Cardiac muscle cell (in vitro differentiated cells and primary cell): ENCODE results near the gene PRRX2. TPM values are rescaled to one million over a fixed set of nuclear protein-coding genes. Genes with fewer than 3 reads are reported as not detected.

Experiments
- DNase-seq, 2 donors: peaks; one replicate each; pipeline versions ENCODE4 v3.0.0 to v3.0.0-alpha.2; 2010 to 2017; ENCODE audit warnings: low read depth in 1 of 2, low spot score in 1 of 2
- H3K27ac ChIP-seq: fragments of 200-600 bp; sonication (generic); 2 replicates; pipeline ENCODE4 v1.5.1; 2016
- H3K27me3 ChIP-seq: fragments of 200-600 bp; sonication (generic); 2 replicates; pipeline ENCODE4 v1.6.0; 2016; ENCODE audit warnings: control low read depth
- H3K36me3 ChIP-seq: fragments of 200-600 bp; sonication (generic); 2 replicates; pipeline ENCODE4 v1.5.1; 2016; ENCODE audit warnings: control low read depth
- H3K4me1 ChIP-seq: fragments of 200-600 bp; sonication (generic); 2 replicates; pipeline ENCODE4 v1.8.1; 2017; ENCODE audit warnings: low read depth, mild to moderate bottlenecking, mixed run types
- H3K4me3 ChIP-seq: fragments of 200-600 bp; sonication (generic); 2 replicates; pipeline ENCODE4 v1.5.1; 2016; ENCODE audit warnings: mild to moderate bottlenecking
- H3K9me3 ChIP-seq: fragments of 200-600 bp; sonication (generic); 2 replicates; pipeline ENCODE4 v1.5.1; 2017; ENCODE audit warnings: low read depth, mild to moderate bottlenecking, control low read depth
- CTCF ChIP-seq: IDR thresholded peaks from 2 replicates; pipeline ENCODE4 v1.5.1; 2012; ENCODE audit warnings: low read depth, mild to moderate bottlenecking, low read length
- polyA plus RNA-seq: library from polyadenylated mRNA; unstranded; fragments of >200 nt; fragmentation: Nextera tagmentation; extraction: Ambion mirVana; gene quantifications from 2 replicates; pipeline ENCODE4 v1.2.1, GENCODE V29; 2016
- total RNA-seq: library from RNA; depleted of rRNA; stranded (reverse); fragments of >200 nt; gene quantifications from 2 replicates; pipeline ENCODE4 v1.2.3, GENCODE V29; 2016

PRRX2 gene
- total and polyA plus RNA-seq, 2 experiments from 2014 or later, result 3.0 to 10.2 TPM

DNA sequence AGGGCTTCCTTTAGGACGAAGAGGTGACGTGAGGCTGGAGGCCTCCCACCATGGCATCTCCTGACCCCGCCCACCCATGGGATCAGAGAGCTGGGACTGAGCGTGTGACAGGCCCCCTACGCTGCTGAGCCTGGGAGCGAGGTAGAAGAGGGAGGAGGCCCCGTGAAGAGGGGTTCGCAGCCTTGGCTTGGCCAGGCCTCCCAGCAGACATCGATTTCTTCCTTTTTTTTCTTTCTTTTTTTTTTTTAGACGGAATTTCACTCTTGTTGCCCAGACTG lies 47.9 kb downstream of the PRRX2 start:
- H3K27ac ChIP-seq, result no peak overlapping the region
- peaks cover 23% of the 10 kb centered on the region for H3K4me1 ChIP-seq
- no peak for TF ChIP-seq CTCF
- H3K4me3 ChIP-seq, result no peak overlapping the region
- no peaks in the 10 kb centered on the region for H3K36me3 ChIP-seq
- no peak for DNase-seq
- H3K27me3 ChIP-seq, result no peaks in the 10 kb centered on the region
- no peaks in the 10 kb centered on the region for H3K9me3 ChIP-seq

DNA sequence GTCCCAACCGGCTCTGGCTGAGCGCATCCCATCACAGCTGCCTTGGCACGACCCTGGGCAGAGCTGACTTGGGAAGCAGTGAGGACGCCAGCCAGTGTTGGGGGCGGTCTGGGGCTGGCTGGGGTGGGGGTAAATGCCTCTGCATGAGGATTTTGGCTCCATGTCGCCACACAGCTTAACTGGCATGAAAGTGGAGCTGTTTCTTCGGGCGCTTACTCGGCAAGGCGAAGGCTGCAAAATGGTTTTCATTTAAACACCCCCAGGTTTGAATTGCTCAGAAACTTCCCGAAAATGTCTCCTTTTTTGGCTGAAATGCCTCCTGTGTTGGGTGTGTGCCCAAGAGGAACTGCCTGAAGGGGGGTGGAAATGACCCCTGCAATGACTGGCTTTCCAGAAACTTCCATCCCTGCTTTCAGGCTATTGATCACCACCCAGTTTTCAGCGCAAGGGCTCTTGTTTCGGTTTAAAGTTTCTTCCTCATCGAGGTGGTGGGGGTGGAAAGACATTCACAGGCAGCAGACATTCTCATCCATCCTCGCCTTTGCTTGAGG lies 49.1 kb downstream of the PRRX2 start:
- TF ChIP-seq CTCF, result no peak
- no peak overlapping the region for H3K4me3 ChIP-seq
- DNase-seq, result no peak
- H3K27me3 ChIP-seq, result no peaks in the 10 kb centered on the region
- H3K36me3 ChIP-seq, result no peaks in the 10 kb centered on the region
- H3K9me3 ChIP-seq, result no peaks in the 10 kb centered on the region
- peaks cover 12% of the 10 kb centered on the region for H3K4me1 ChIP-seq
- no peak overlapping the region for H3K27ac ChIP-seq

- no peak for DNase-seq
- TF ChIP-seq CTCF, result no peak
- Histone ChIP-seq H3K4me3 (no peak overlapping the region), H3K36me3 (no peaks in the 10 kb centered on the region), H3K27ac (no peak overlapping the region), H3K4me1 (peaks cover 8% of the 10 kb centered on the region), H3K27me3 (no peaks in the 10 kb centered on the region), H3K9me3 (no peaks in the 10 kb centered on the region)
Observed at GRCh38 chr9:129716091-129716490, 50.6 kb downstream of the PRRX2 start.

DNA sequence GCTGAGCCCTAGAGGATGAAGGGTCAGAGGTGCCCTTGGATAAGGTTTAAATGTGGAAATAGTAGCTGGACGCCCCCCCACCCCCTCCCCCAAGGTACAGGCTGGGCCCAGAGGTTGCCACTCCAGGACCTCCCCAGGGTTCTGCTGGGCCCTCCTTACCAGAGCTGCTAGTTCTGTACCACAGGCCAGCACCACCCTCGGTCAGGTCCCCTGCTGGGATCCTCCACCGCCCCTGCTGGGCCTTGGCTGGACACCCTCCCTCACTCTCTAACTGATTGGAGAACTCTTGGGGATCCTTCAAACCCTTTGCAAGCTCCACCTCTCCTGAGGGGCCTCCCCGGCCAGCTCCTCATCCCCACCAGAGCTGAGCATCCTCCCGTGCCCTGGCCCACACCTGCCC lies 52.5 kb downstream of the PRRX2 start:
- TF ChIP-seq CTCF, result no peak
- H3K4me1 ChIP-seq, result no peaks in the 10 kb centered on the region
- H3K36me3 ChIP-seq, result no peaks in the 10 kb centered on the region
- no peaks in the 10 kb centered on the region for H3K9me3 ChIP-seq
- no peak overlapping the region for H3K27ac ChIP-seq
- H3K27me3 ChIP-seq, result no peaks in the 10 kb centered on the region
- H3K4me3 ChIP-seq, result no peak overlapping the region
- no peak for DNase-seq

GRCh38 chr9:129718647-129719046 lies 53.2 kb downstream of the PRRX2 start:
- H3K27me3 ChIP-seq, result no peaks in the 10 kb centered on the region
- no peaks in the 10 kb centered on the region for H3K9me3 ChIP-seq
- no peak overlapping the region for H3K4me3 ChIP-seq
- H3K27ac ChIP-seq, result no peak overlapping the region
- no peak for TF ChIP-seq CTCF
- DNase-seq, result no peak
- no peaks in the 10 kb centered on the region for H3K36me3 ChIP-seq
- no peaks in the 10 kb centered on the region for H3K4me1 ChIP-seq

DNA sequence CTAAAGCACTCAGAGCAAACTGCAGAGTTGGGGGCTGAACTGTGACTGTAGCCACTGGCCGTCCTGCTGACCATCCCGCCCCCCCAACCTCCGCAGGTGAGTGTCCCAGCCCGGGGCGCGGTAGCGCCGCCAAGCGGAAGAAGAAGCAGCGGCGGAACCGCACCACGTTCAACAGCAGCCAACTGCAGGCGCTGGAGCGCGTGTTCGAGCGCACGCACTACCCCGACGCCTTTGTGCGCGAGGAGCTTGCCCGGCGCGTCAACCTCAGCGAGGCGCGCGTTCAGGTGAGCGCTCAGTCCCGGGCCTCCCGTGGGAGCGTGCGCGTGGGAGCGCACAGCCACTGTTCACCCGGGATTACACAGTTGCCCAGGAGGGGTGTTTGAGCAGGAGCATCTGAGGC lies 53.7 kb downstream of the PRRX2 start:
- no peak for DNase-seq
- Histone ChIP-seq H3K4me1 (no peaks in the 10 kb centered on the region), H3K36me3 (no peaks in the 10 kb centered on the region), H3K27ac (no peak overlapping the region), H3K9me3 (no peaks in the 10 kb centered on the region), H3K27me3 (no peaks in the 10 kb centered on the region), H3K4me3 (no peak overlapping the region)
- no peak for TF ChIP-seq CTCF
